NCI-H2107 treated with DMSO at 0.1 percent for 48 hours (cell line): ENCODE results near the gene SLC26A9.
"Not testable (repeated sequence)": the region's sequence is repeated elsewhere in the genome, so short reads cannot be mapped to it uniquely, and the experiment has no call there.

Experiments
- DNase-seq: peaks from one replicate; lab custom pipeline; 2025; ENCODE audit not compliant: unreplicated experiment; lab: John Stamatoyannopoulos, UW

The SLC26A9 gene

GRCh38 chr1:205896351-205896750, 46.9 kb downstream of the SLC26A9 start:
- DNase-seq = no peak

DNA sequence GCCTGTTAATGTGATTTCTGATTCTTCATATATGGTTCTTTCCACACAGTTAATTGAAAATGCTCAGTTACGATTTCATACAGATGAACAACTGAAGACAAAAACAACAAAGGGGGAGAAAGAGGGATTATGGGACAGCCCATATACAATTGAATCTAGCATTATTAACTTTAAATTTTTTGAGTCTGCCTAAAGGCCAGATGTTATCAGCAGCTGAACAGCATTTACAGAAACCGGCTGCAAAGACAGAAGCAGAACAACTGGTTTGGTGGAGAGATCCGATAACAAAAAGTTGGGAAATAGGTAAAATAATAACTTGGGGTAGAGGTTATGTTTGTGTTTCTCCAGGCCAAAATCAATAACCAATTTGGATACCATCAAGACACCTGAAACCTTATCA, 49.1 kb downstream of the SLC26A9 start:
- not testable (repeated sequence) for DNase-seq

DNA sequence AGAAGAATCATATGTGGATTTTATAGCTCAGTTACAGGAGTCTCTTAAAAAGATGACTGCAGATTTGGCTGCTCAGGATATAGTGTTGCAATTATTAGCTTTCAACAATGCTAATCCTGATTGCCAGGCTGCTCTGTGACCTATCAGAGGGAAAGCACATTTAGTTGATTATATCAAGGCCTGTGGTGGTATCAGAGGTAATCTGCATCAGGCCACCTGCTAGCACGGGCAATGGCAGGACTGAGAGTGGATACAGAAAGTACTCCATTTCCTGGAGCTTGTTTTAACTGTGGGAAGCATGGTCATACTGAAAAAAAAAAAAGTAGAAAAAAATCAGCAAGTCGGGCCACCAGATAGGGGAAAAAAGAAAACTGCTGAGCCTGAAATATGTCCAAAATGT, 51.1 kb downstream of the SLC26A9 start:
- not testable (repeated sequence) for DNase-seq

DNA sequence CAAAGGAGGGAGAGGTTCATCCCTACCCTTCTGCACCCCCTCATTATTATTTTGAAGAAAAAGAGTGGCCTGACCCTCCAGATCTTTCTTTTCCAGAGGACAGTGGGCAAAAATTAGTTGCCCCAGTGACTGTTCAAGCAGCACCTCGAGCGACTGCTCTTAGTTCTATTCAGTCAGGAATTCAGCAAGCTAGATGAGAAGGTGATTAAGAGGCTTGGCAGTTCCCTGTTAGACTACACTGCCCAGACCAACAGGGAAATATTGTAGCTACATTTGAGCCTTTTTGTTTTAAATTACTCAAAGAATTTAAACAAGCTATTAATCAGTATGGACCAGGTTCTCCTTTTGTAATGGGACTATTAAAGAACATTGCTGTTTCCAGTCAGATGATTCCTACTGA, 51.8 kb downstream of the SLC26A9 start:
- not testable (repeated sequence) for DNase-seq

DNA sequence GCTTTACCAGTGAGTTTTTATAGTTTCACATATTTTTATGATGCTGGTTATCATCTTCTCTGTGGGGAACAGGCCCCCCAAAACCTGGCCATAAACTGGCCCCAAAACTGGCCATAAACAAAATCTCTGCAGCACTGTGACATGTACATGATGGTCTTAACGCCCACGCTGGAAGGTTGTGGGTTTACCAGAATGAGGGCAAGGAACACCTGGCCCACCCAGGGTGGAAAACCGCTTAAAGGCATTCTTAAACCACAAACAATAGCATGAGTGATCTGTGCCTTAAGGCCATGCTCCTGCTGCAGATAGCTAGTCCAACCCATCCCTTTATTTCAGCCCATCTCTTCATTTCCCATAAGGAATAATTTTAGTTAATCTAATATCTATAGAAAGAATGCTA, 52.6 kb downstream of the SLC26A9 start:
- not testable (repeated sequence) for DNase-seq

DNA sequence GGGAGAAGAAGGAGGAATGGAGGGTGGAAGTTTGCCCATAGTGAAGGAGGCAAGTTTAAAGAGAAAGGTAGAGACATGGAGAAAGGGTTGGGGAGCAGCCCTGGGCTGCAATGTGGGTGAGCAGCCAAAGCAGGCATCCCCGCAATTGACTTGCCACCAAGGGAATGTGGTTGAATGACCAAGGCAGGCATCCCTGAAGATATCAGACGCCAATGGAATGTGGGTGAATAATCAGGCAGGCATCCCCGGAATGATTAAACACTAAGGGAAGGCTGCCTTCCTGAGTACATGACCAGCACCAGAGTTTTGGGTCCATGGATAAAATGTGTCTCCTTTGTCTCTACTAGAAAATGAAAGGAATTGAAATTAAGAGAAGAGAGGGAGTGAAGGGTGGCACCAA, 53.5 kb downstream of the SLC26A9 start:
- DNase-seq = not testable (repeated sequence)

DNA sequence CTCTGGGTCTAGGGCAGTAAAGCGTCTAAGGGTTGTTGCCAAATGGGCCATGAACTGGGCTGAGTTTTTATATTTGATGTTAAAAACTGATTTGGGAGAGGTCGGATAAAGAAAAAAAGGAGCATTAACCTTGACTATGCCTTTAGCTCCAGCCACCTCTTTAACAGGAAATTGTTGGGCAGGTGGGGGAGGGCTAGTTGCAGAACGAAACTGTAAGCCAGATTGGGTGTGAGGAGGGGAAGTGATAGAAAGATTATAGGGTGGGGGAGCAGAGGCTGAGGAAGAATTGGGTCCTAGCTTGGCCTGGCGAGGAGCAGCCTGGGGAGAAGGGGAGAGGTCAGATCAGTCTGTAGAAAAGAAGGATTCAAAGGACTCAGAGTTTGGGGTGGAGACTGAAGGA, 54.2 kb downstream of the SLC26A9 start:
- not testable (repeated sequence) for DNase-seq

- DNase-seq = no peak
Measured at GRCh38 chr1:205883792-205884191, 59.5 kb downstream of the SLC26A9 start.

GRCh38 chr1:205880923-205881322, 62.3 kb downstream of the SLC26A9 start:
- DNase-seq = no peak

DNA sequence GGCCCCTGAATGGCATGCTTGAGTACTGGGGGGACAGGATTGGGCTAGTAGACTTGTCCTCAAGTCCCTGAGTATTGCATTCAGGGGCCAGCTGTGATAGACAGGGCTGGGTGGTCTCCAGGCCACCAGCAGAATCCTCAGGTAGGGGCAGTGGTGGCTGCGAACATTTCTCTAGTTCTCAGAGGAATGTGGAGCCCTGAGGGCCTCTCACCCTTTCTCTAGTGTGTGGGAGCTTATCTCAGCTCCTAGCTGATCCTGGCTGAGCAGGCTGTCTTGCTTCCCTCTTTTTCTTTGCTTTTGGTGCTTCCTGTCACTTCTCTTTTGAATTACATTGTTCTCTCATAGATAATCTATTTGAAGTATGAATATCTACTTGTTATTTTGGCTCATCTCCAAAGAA, 63.3 kb downstream of the SLC26A9 start:
- no peak for DNase-seq

DNA sequence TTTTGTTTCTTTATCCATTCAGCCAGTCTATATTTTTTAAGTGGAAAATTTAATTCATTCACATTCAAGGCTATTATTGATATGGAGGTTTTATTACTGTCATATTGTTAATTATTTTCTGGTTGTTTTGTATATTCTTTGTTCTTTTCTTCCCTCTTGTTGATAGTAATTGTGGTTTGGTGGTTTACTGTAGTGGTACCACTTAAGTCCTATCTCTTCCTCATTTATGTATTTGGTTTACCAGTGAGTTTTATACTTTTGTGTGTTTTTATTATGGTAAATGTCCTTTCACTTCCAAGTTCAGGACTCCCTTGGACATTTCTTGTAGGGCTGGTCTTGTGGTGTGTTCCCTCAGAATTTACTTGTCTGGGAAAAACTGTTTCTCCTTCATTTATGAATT, 65.2 kb downstream of the SLC26A9 start:
- DNase-seq = no peak

GRCh38 chr1:205873148-205873547, 70.1 kb downstream of the SLC26A9 start:
- not testable (repeated sequence) for DNase-seq

GRCh38 chr1:205870236-205870635, 73.0 kb downstream of the SLC26A9 start:
- DNase-seq = no peak
